ENCODE data around the gene MAML3.

The MAML3 gene

DNA sequence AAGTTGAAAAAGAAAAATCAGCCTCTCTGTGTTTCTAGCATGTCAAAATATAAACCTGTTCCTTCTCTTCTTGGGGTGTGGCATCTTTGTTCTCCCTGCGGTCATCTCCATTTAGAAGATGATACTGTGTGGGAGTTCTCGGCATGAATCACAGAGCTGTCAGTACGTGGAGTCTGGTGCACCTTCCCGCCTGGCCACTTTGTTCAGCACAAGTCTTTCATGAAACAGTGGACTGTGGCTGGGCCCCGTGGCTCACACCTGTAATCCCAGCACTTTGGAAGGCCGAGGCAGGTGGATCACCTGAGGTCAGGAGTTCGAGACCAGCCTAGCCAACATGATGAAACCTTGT lies 166.5 kb downstream of the MAML3 start:
- DNase-seq: no peak

GRCh38 chr4:139986689-139987501 lies 167.1 kb downstream of the MAML3 start:
- no peak for DNase-seq

GRCh38 chr4:139986106-139986505 lies 167.9 kb downstream of the MAML3 start:
- DNase-seq: no peak

- DNase-seq: no peak
These were observed 168.6 kb downstream of the MAML3 start for GRCh38 chr4:139985401-139985800.

DNA sequence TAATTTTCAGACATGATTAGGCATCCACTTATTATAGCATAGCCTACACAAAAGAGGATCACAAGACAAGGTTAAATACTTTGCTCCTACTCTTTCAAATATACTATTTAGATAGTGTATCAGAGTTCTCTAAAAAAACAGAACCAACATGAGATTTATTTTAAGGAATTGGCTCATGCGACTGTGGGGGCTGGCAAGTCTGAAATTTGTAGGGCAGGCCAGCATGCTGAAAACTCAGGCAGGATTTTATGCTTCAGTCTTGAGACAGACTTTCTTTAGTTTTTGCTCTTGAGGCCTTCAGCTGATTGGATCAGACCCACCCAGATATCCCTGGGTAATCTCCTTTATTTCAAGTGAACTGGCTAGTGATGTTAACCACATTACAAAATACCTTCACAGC lies 169.5 kb downstream of the MAML3 start:
- no peak for DNase-seq

GRCh38 chr4:139978692-139979091 lies 175.3 kb downstream of the MAML3 start:
- DNase-seq: no peak

DNA sequence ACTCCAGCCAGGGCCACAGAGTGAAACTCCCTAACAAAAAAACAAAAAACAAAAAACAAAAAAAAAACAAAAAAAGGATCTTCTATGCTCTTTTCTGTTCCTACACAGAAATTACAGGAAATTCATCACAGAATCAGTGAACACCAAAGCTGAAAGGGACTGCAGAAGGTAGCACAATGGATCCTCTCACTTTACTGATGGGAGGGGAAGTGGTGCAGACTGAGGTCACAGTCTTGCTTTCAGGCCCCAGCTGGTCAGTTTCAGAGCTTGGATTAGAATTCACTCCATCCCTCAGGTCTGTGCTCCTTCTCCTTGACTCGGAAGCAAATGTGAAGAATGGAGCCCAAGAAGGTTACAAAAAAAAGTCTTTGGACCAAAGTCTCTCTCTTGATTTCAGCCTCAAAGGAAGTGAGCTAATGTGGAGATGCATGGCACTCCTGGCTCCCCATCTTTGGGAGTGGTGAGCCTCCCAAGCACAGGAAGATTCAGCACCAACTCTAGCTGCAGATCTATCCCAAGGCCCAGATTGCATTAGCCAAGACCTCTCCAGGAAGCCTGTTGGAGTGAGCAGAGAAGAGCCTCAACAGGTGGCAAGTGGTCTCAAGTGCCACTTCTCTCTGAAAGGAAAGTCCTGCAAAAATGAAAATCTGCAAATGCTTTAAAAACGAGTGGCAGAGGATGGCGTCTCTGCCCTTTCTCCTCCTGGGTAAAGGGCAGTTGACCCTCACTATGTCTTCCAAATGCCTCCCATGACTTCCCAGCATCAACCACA lies 176.0 kb downstream of the MAML3 start:
- DNase-seq: no peak

- DNase-seq: no peak
These were observed 178.1 kb downstream of the MAML3 start for GRCh38 chr4:139975830-139976272.

- no peak for DNase-seq
These were observed 180.4 kb downstream of the MAML3 start for GRCh38 chr4:139973616-139974015.

GRCh38 chr4:139973015-139973414 lies 181.0 kb downstream of the MAML3 start:
- no peak for DNase-seq

GRCh38 chr4:139972305-139972704 lies 181.7 kb downstream of the MAML3 start:
- DNase-seq: no peak

DNA sequence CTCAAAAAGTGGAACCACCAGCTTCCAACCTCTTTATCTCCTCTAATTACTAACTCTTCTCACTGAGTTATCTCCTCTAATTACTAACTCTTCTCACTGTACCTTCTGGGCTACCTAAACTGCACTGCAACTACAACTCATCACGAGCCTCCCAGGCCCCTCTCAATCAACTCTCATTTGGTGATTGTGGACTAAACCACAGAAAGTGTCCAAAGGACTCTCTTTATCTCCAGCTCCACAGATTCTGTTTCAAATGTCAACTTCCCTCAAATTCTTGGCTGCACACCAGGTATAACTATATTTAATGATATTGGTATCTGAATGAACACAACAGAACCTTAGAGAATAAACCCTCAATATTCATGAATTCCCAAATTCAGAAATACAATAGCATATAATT lies 182.9 kb downstream of the MAML3 start:
- DNase-seq: peak; percentile 72

- DNase-seq: no peak
These were observed 184.2 kb downstream of the MAML3 start for GRCh38 chr4:139969635-139970266.

DNA sequence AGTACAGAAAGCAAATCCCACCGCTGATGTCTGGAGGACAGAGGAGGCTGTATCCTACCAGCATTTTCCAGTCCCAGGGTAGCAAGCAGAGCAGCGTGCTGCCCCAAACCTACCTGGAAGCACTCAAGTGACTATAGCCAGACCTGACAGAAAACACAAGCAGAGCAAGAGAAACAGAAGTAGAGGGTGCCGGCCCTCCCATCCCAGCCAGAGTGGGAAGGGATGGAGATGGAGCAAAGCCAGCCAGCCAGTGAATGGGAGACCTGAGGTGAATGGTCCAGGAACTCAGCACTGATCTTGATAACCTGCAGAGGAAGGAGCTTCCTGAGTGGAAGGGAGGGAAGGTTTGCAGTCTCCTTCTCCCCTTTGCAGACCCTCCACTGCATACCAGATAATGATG lies 185.2 kb downstream of the MAML3 start:
- no peak for DNase-seq

GRCh38 chr4:139966383-139966782 lies 187.6 kb downstream of the MAML3 start:
- DNase-seq: no peak

GRCh38 chr4:139965789-139966188 lies 188.2 kb downstream of the MAML3 start:
- no peak for DNase-seq

GRCh38 chr4:139963708-139964107 lies 190.3 kb downstream of the MAML3 start:
- DNase-seq: no peak

- DNase-seq: no peak
These were observed 191.8 kb downstream of the MAML3 start for GRCh38 chr4:139962130-139962684.

DNA sequence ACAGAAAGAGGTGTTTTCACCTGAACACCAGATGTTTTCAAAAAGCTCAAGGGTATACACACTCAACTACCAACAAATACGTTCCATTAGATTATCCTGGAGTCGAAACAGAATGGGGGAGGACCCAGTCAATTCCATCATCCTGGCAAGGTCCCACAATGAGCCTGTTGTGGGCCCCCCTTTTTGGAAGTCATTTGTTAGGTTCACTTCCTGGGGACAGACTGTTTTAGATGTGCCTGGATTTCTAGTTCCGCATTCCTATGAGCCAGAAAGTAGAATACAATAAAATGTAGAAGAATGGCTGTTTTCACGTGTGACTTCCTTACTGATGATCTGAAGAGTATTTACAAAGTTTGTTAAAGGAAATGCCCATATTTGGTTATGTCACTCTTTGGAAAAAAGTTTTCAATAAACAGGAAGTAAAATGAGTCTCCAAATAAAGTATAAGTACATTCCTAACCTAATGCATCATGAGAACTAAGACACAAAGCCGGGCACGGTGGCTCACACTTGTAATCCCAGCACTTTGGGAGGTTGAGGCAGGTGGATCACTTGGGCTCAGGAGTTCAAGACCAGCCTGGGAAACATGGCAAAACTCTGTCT lies 192.5 kb downstream of the MAML3 start:
- no peak for DNase-seq

DNA sequence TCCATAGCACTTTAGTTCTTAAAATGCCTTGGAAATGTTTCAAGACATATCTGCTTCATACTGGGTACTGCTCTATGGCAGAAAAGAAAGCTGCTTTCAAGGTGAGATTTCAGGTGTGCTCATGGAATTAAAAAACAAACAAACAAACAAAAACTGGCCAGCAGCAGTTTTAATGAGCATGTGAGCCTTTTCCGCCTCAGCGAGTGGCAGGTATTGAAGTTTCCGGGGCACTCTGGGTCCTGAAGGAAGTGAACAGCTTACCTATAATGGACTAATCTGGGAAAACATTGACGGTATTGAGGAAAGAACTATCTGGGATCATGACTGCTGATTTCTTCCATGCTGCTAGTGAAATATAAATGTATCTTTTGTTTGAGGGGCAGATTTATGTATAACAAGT lies 194.6 kb downstream of the MAML3 start:
- no peak for DNase-seq

DNA sequence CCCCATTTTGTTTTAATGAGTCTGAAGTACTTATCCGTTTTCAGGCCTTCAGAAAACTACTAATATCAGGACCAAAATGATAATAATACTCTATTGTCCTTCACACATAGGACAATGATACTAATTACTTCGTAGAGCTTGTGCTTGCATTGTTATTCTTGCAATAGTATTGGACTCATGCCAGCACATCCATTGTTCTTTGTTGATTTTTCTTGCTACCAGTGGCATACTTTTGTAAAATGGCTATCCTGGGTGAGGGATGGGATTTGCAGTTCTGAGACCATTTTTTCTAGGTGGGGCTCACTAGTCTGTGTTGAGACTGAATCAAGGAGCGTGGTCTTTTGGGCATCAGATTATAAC lies 195.3 kb downstream of the MAML3 start:
- no peak for DNase-seq

- DNase-seq: no peak
These were observed 195.8 kb downstream of the MAML3 start for GRCh38 chr4:139957986-139958738.
